ENCODE results near the gene TMEM131L.

The TMEM131L gene

GRCh38 chr4:153618833-153619232 lies 152.7 kb downstream of the TMEM131L start:
- TF ChIP-seq CTCF (IDR thresholded peaks at IDR 0.05) (no peak), ZFX (IDR thresholded peaks at IDR 0.05; ENCODE audit: borderline replicate concordance) (no peak)
- no peak overlapping the region for H3K27ac ChIP-seq

GRCh38 chr4:153619811-153620210 lies 153.7 kb downstream of the TMEM131L start:
- no peak for TF ChIP-seq ZFX (IDR thresholded peaks at IDR 0.05; ENCODE audit: borderline replicate concordance)
- no peak for TF ChIP-seq CTCF (IDR thresholded peaks at IDR 0.05)
- H3K27ac ChIP-seq: no peak overlapping the region

- TF ChIP-seq CTCF (IDR thresholded peaks at IDR 0.05): no peak
- no peak for TF ChIP-seq ZFX (IDR thresholded peaks at IDR 0.05; ENCODE audit: borderline replicate concordance)
- no peak overlapping the region for H3K27ac ChIP-seq
These were observed 154.2 kb downstream of the TMEM131L start for GRCh38 chr4:153620352-153620751.

- H3K27ac ChIP-seq: no peak overlapping the region
- TF ChIP-seq ZFX (IDR thresholded peaks at IDR 0.05; ENCODE audit: borderline replicate concordance): no peak
- no peak for TF ChIP-seq CTCF (IDR thresholded peaks at IDR 0.05)
These were observed 155.9 kb downstream of the TMEM131L start for GRCh38 chr4:153622093-153622492.

GRCh38 chr4:153622778-153623240 lies 156.6 kb downstream of the TMEM131L start:
- TF ChIP-seq ZFX (IDR thresholded peaks at IDR 0.05; ENCODE audit: borderline replicate concordance) (no peak), CTCF (IDR thresholded peaks at IDR 0.05) (no peak)
- H3K27ac ChIP-seq: no peak overlapping the region

- no peak overlapping the region for H3K27ac ChIP-seq
- TF ChIP-seq CTCF (IDR thresholded peaks at IDR 0.05) (no peak), ZFX (IDR thresholded peaks at IDR 0.05; ENCODE audit: borderline replicate concordance) (no peak)
These were observed 157.3 kb downstream of the TMEM131L start for GRCh38 chr4:153623491-153623890.

GRCh38 chr4:153628796-153629315 lies 162.7 kb downstream of the TMEM131L start:
- H3K27ac ChIP-seq: no peak overlapping the region
- TF ChIP-seq ZFX (IDR thresholded peaks at IDR 0.05; ENCODE audit: borderline replicate concordance): no peak
- no peak for TF ChIP-seq CTCF (IDR thresholded peaks at IDR 0.05)
